OCI-LY7 (cell line): ENCODE results near the gene ERLIN1.

Experiments
- CTCF ChIP-seq: fragments of 200-600 bp; sonication (generic); conservative IDR thresholded peaks from 2 replicates; pipeline ENCODE4 v1.5.1; 2014; ENCODE audit warnings: mild to moderate bottlenecking, antibody characterized with exemption, low read length, moderate library complexity, mixed read lengths
- EZH2phosphoT487 ChIP-seq: fragments of 200-600 bp; sonication (generic); IDR thresholded peaks from 2 replicates; pipeline ENCODE4 v1.6.1; 2018; ENCODE audit warnings: low read depth, borderline replicate concordance, mild to moderate bottlenecking, mixed run types, antibody characterized with exemption, low read length, moderate library complexity, mixed read lengths

DNA sequence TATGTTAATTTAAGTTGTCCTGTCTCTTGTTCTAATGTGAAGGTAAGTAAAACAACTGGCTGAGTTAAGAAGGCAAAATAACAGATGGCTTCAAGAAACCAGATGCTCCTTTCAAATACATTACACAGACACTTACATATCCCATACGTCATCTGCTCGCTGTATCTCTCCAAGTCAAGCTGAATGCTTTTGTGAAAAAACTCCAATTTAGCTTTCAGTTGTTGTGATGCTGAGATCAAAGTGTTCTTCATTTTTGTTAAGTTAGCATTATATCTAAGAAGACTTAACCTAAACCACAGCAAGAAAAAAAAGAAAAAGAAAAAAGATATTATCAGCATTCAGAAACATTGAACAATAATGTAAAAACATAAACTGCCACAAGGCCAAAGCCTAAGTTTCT lies 18.5 kb upstream of the ERLIN1 start:
- TF ChIP-seq CTCF (no peak), EZH2phosphoT487 (no peak)
